GM23338 (cell line): Measurements from ENCODE around the gene LARGE1. TPM values are rescaled to one million over a fixed set of nuclear protein-coding genes. Genes with fewer than 3 reads are reported as not detected.

Source experiments
- ATAC-seq: fragments of 200-7000 bp; cut with Tn5 transposase; 3 replicates; pipeline ENCODE4 v1.9.1; 2020
- DNase-seq: peaks from one replicate; pipeline ENCODE4 v3.0.0-alpha.2; 2015; ENCODE audit warnings: low spot score
- H2AFZ ChIP-seq: fragments of 200-600 bp; sonication (generic); 2 replicates; pipeline ENCODE4 v1.8.0; 2016; ENCODE audit warnings: antibody characterized with exemption, mild to moderate bottlenecking, moderate library complexity
- H3F3A ChIP-seq: fragments of 200-600 bp; sonication (generic); replicated peaks from 2 replicates; pipeline ENCODE4 v1.8.0; 2017; ENCODE audit warnings: antibody characterized with exemption, mixed run types, low read depth
- H3K27ac ChIP-seq: fragments of 200-600 bp; sonication (generic); 2 replicates; pipeline ENCODE4 v1.6.1; 2016; ENCODE audit warnings: low read depth
- H3K27me3 ChIP-seq: fragments of 200-600 bp; sonication (generic); 2 replicates; pipeline ENCODE4 v1.8.0; 2016; ENCODE audit warnings: mild to moderate bottlenecking, mixed run types, moderate library complexity; ENCODE audit not compliant: insufficient read depth
- H3K36me3 ChIP-seq: fragments of 200-600 bp; sonication (generic); 2 replicates; pipeline ENCODE4 v1.8.0; 2016; ENCODE audit warnings: mild to moderate bottlenecking; ENCODE audit not compliant: insufficient read depth
- H3K4me1 ChIP-seq: fragments of 200-600 bp; sonication (generic); 2 replicates; pipeline ENCODE4 v1.8.0; 2016; ENCODE audit warnings: mild to moderate bottlenecking, moderate library complexity; ENCODE audit not compliant: insufficient read depth
- H3K4me2 ChIP-seq: fragments of 200-600 bp; sonication (generic); 2 replicates; pipeline ENCODE4 v1.7.1; 2017; ENCODE audit warnings: mixed run types
- H3K4me3 ChIP-seq: fragments of 200-600 bp; sonication (generic); 2 replicates; pipeline ENCODE4 v1.6.1; 2016; ENCODE audit warnings: mixed run types
- H3K79me2 ChIP-seq: fragments of 200-600 bp; sonication (generic); replicated peaks from 2 replicates; pipeline ENCODE4 v1.8.0; 2017; ENCODE audit warnings: mild to moderate bottlenecking; ENCODE audit not compliant: insufficient read depth
- H3K9me2 ChIP-seq: fragments of 200-600 bp; sonication (generic); 2 replicates; pipeline ENCODE4 v1.8.0; 2017; ENCODE audit not compliant: insufficient read depth
- H4K20me1 ChIP-seq: fragments of 200-600 bp; sonication (generic); replicated peaks from 2 replicates; pipeline ENCODE4 v1.8.0; 2017; ENCODE audit warnings: mild to moderate bottlenecking; ENCODE audit not compliant: insufficient read depth
- H3K27ac Mint-ChIP-seq: 2 replicates; pipeline ENCODE4 v1.8.0; 2020; ENCODE audit warnings: inconsistent platforms, mild to moderate bottlenecking, moderate library complexity, mixed read lengths
- H3K27me3 Mint-ChIP-seq: 3 replicates; pipeline ENCODE4 v1.8.0; 2022; ENCODE audit warnings: low read depth, mild to moderate bottlenecking, moderate library complexity, mixed read lengths, inconsistent platforms; ENCODE audit not compliant: insufficient read depth, poor library complexity
- H3K36me3 Mint-ChIP-seq: 3 replicates; pipeline ENCODE4 v1.8.0; 2021; ENCODE audit warnings: low read depth, mild to moderate bottlenecking, inconsistent platforms, moderate library complexity, mixed read lengths
- H3K4me1 Mint-ChIP-seq: 3 replicates; pipeline ENCODE4 v1.8.0; 2020; ENCODE audit warnings: mild to moderate bottlenecking, inconsistent platforms, mixed read lengths
- H3K4me3 Mint-ChIP-seq: 3 replicates; pipeline ENCODE4 v1.8.0; 2021; ENCODE audit warnings: moderate library complexity, mild to moderate bottlenecking, inconsistent platforms, mixed read lengths
- H3K9me3 Mint-ChIP-seq: 3 replicates; pipeline ENCODE4 v1.8.0; 2020; ENCODE audit warnings: moderate library complexity, mild to moderate bottlenecking, inconsistent platforms, mixed read lengths
- CREB1 ChIP-seq: fragments of 250-450 bp; sonication (Bioruptor Pico); IDR thresholded peaks from 2 replicates; pipeline ENCODE4 v1.5.0; 2020; ENCODE audit warnings: low read depth, mild to moderate bottlenecking, moderate library complexity
- CTCF ChIP-seq, 2 experiments: fragments of 200-600 bp in 1 of 2; sonication (generic) in 1 of 2; conservative IDR thresholded peaks; 2 replicates each; pipeline versions ENCODE4 v1.5.1 to v1.6.1; 2016 to 2017; ENCODE audit warnings: antibody characterized with exemption in 2 of 2, low read depth in 2 of 2, mild to moderate bottlenecking in 2 of 2, moderate library complexity in 1 of 2
- ETS1 ChIP-seq: IDR thresholded peaks from 2 replicates; pipeline ENCODE4 v1.6.1; 2016; ENCODE audit warnings: antibody characterized with exemption
- EZH2 ChIP-seq: fragments of 200-600 bp; sonication (generic); IDR thresholded peaks from one replicate; pipeline ENCODE4 v1.8.0; 2017; ENCODE audit warnings: antibody characterized with exemption, mild to moderate bottlenecking, low read depth; ENCODE audit not compliant: unreplicated experiment
- EZH2phosphoT487 ChIP-seq: fragments of 200-600 bp; sonication (generic); IDR thresholded peaks from one replicate; pipeline ENCODE4 v1.8.1; 2018; ENCODE audit warnings: antibody characterized with exemption; ENCODE audit not compliant: unreplicated experiment
- JUNB ChIP-seq: IDR thresholded peaks from one replicate; pipeline ENCODE4 v1.6.1; 2016; ENCODE audit warnings: antibody characterized with exemption; ENCODE audit not compliant: unreplicated experiment
- NANOG ChIP-seq: IDR thresholded peaks from 2 replicates; pipeline ENCODE4 v1.6.1; 2016; ENCODE audit warnings: antibody characterized with exemption, borderline replicate concordance
- POLR2AphosphoS5 ChIP-seq: IDR thresholded peaks from 2 replicates; pipeline ENCODE4 v1.6.1; 2016; ENCODE audit warnings: antibody characterized with exemption, low read depth
- REST ChIP-seq: IDR thresholded peaks from one replicate; pipeline ENCODE4 v1.6.1; 2018; ENCODE audit warnings: antibody characterized with exemption; ENCODE audit not compliant: unreplicated experiment
- STAT1 ChIP-seq: IDR thresholded peaks from one replicate; pipeline ENCODE4 v1.6.1; 2016; ENCODE audit warnings: antibody characterized with exemption; ENCODE audit not compliant: unreplicated experiment
- ZNF114 ChIP-seq: fragments of 250-450 bp; sonication (Bioruptor Pico); IDR thresholded peaks from 2 replicates; pipeline ENCODE4 v1.5.0; 2020; ENCODE audit warnings: mild to moderate bottlenecking, moderate library complexity
- ZNF331 ChIP-seq: fragments of 250-450 bp; sonication (Bioruptor Pico); IDR thresholded peaks from 2 replicates; pipeline ENCODE4 v1.5.0; 2020; ENCODE audit warnings: low read depth, mild to moderate bottlenecking, moderate library complexity
- ZNF462 ChIP-seq: fragments of 250-450 bp; sonication (Bioruptor Pico); IDR thresholded peaks from 2 replicates; pipeline ENCODE4 v1.5.0; 2020; ENCODE audit warnings: mild to moderate bottlenecking, moderate library complexity
- polyA plus RNA-seq: library from polyadenylated mRNA; unstranded; fragments of >200 nt; fragmentation: Nextera tagmentation; extraction: Ambion mirVana; gene quantifications from 2 replicates; pipeline ENCODE4 v1.2.1, GENCODE V29; 2016
- total RNA-seq: library from RNA; depleted of rRNA; stranded (reverse); fragments of >200 nt; shearing (Covaris generic); gene quantifications from 2 replicates; pipeline ENCODE4 v1.2.3, GENCODE V29; 2014

The LARGE1 gene
- total and polyA plus RNA-seq, 2 experiments from 2014 or later, result 12.8 to 75.6 TPM

GRCh38 chr22:33688903-33689302 lies 231.4 kb downstream of the LARGE1 start:
- Mint-ChIP-seq H3K27ac (peak overlapping the region; percentile 3; the same call in 1 of the 2 replicates), H3K36me3 (peaks cover 20% of the 10 kb centered on the region), H3K9me3 (no peaks in the 10 kb centered on the region), H3K27me3 (peaks cover 16% of the 10 kb centered on the region), H3K4me1 (peaks cover 19% of the 10 kb centered on the region), H3K4me3 (no peak overlapping the region)
- no peaks in the 10 kb centered on the region for H3F3A ChIP-seq
- H3K4me2 ChIP-seq, result no peak overlapping the region
- DNase-seq, result no peak
- no peak overlapping the region for H3K4me3 ChIP-seq
- H3K27ac ChIP-seq, result no peak overlapping the region
- TF ChIP-seq REST (no peak), STAT1 (no peak), JUNB (no peak), ETS1 (no peak), POLR2AphosphoS5 (no peak), EZH2phosphoT487 (no peak), ZNF462 (CRISPR knock-in tag) (no peak), CTCF (conservative IDR thresholded peaks at IDR 0.05; ENCODE audit: low read depth in 2 of 2) (no peak), NANOG (no peak), ZNF331 (CRISPR knock-in tag) (no peak), EZH2 (no peak), CREB1 (CRISPR knock-in tag) (no peak), ZNF114 (CRISPR knock-in tag) (no peak)
- H2AFZ ChIP-seq, result no peak overlapping the region
- ATAC-seq, result no peak
- peaks cover 86% of the 10 kb centered on the region for H3K79me2 ChIP-seq
- H3K9me2 ChIP-seq, result 0 out of 2 replicates have a peak, but pooled peaks cover 6% of the 10 kb centered on the region
- no peaks in the 10 kb centered on the region for H3K36me3 ChIP-seq
- peaks cover 3% of the 10 kb centered on the region; the same call in 1 of the 2 replicates for H3K4me1 ChIP-seq
- no peaks in the 10 kb centered on the region for H3K27me3 ChIP-seq
- peaks cover 41% of the 10 kb centered on the region for H4K20me1 ChIP-seq
